ENCODE data around the gene SMC1B. TPM values are rescaled to one million over a fixed set of nuclear protein-coding genes. Genes with fewer than 3 reads are reported as not detected.

The SMC1B gene
- total and polyA plus RNA-seq, 2 experiments from 2014 or later, result 0.10 TPM; not detected in 1

GRCh38 chr22:45295492-45295891, 117.9 kb downstream of the SMC1B start:
- H3K79me2 ChIP-seq (replicated peaks; ENCODE audit: insufficient read depth), result no peaks in the 10 kb centered on the region
- Mint-ChIP-seq H3K4me1 (peaks cover 15% of the 10 kb centered on the region), H3K9me3 (no peaks in the 10 kb centered on the region), H3K27me3 (ENCODE audit: insufficient read depth, low read depth, poor library complexity) (peaks cover 9% of the 10 kb centered on the region), H3K36me3 (ENCODE audit: low read depth) (no peaks in the 10 kb centered on the region), H3K4me3 (no peak overlapping the region), H3K27ac (no peak overlapping the region)
- ATAC-seq (no peak), DNase-seq (ENCODE audit: low spot score) (no peak)
- no peak overlapping the region for H3K4me2 ChIP-seq
- H2AFZ ChIP-seq, result no peak overlapping the region
- TF ChIP-seq NANOG (IDR thresholded peaks at IDR 0.05; ENCODE audit: borderline replicate concordance), result no peak
- TF ChIP-seq ZNF462 (CRISPR knock-in tag; IDR thresholded peaks at IDR 0.05), result no peak
- no peak for TF ChIP-seq CTCF (conservative IDR thresholded peaks at IDR 0.05; ENCODE audit: low read depth in 2 of 2)
- TF ChIP-seq REST (IDR thresholded peaks at IDR 0.05; ENCODE audit: unreplicated experiment), result no peak
- no peak for TF ChIP-seq EZH2phosphoT487 (IDR thresholded peaks at IDR 0.05; ENCODE audit: unreplicated experiment)
- no peak for TF ChIP-seq CREB1 (CRISPR knock-in tag; IDR thresholded peaks at IDR 0.05; ENCODE audit: low read depth)
- TF ChIP-seq ZNF331 (CRISPR knock-in tag; IDR thresholded peaks at IDR 0.05; ENCODE audit: low read depth), result no peak
- no peak for TF ChIP-seq ZNF114 (CRISPR knock-in tag; IDR thresholded peaks at IDR 0.05)
- no peak for TF ChIP-seq ETS1 (IDR thresholded peaks at IDR 0.05)
- TF ChIP-seq POLR2AphosphoS5 (IDR thresholded peaks at IDR 0.05; ENCODE audit: low read depth), result no peak
- TF ChIP-seq EZH2 (IDR thresholded peaks at IDR 0.05; ENCODE audit: low read depth, unreplicated experiment), result no peak
- no peak for TF ChIP-seq JUNB (IDR thresholded peaks at IDR 0.05; ENCODE audit: unreplicated experiment)
- no peaks in the 10 kb centered on the region for H3K27me3 ChIP-seq (ENCODE audit: insufficient read depth)
- no peaks in the 10 kb centered on the region for H3K9me2 ChIP-seq (ENCODE audit: insufficient read depth)
- H3K27ac ChIP-seq (ENCODE audit: low read depth), result no peak overlapping the region
- H3K36me3 ChIP-seq (ENCODE audit: insufficient read depth), result no peaks in the 10 kb centered on the region
- H4K20me1 ChIP-seq (replicated peaks; ENCODE audit: insufficient read depth), result no peaks in the 10 kb centered on the region
- no peak overlapping the region for H3K4me3 ChIP-seq
- H3F3A ChIP-seq (replicated peaks; ENCODE audit: low read depth), result no peaks in the 10 kb centered on the region
- H3K4me1 ChIP-seq (ENCODE audit: insufficient read depth), result peaks cover 8% of the 10 kb centered on the region; the same call in 1 of the 2 replicates
